Sigmoid colon (tissue), 4 donors: ENCODE measurements around the gene SYT15.

Experiments used
- CTCF ChIP-seq, 4 experiments: fragments of 450-650 bp in 3 of 4; fragments of 200-600 bp in 1 of 4; IDR thresholded peaks; one replicate each; pipeline ENCODE4 v1.5.1; 2016 to 2019; ENCODE audit warnings: antibody characterized with exemption in 4 of 4, mild to moderate bottlenecking in 3 of 4, moderate library complexity in 2 of 4
- EP300 ChIP-seq, 4 donors: sonication (generic); formaldehyde crosslinking; IDR thresholded peaks; one replicate each; pipeline ENCODE4 v1.6.1; 2017; ENCODE audit warnings: antibody characterized with exemption in 4 of 4
- POLR2A ChIP-seq, 2 donors: fragments of 450-650 bp; IDR thresholded peaks; one replicate each; pipeline ENCODE4 v1.6.1; 2016; ENCODE audit warnings: antibody characterized with exemption in 2 of 2, mild to moderate bottlenecking in 2 of 2, moderate library complexity in 2 of 2
- POLR2AphosphoS5 ChIP-seq, 4 donors: sonication (generic); formaldehyde crosslinking; IDR thresholded peaks; one replicate each; pipeline ENCODE4 v1.6.1; 2017; ENCODE audit warnings: antibody characterized with exemption in 4 of 4

- TF ChIP-seq CTCF (IDR thresholded peaks at IDR 0.05) (no peak), EP300 (IDR thresholded peaks at IDR 0.05) (no peak), POLR2AphosphoS5 (IDR thresholded peaks at IDR 0.05) (no peak), POLR2A (IDR thresholded peaks at IDR 0.05) (no peak)
Measured at GRCh38 chr10:46538155-46538554, 40.8 kb upstream of the SYT15 start.
